GM19468 (cell line): ENCODE results near the gene COX7A2.

Source experiments
- ATAC-seq: cut with Tn5 transposase; IDR thresholded peaks from one replicate; pipeline ENCODE4 v1.9.1; 2021; ENCODE audit warnings: mild to moderate bottlenecking, moderate library complexity, moderate number of reproducible peaks; ENCODE audit not compliant: unreplicated experiment; ENCODE audit errors: extremely low read depth

Gene COX7A2

GRCh38 chr6:75223428-75223827, 20.2 kb downstream of the COX7A2 start:
- no peak for ATAC-seq

DNA sequence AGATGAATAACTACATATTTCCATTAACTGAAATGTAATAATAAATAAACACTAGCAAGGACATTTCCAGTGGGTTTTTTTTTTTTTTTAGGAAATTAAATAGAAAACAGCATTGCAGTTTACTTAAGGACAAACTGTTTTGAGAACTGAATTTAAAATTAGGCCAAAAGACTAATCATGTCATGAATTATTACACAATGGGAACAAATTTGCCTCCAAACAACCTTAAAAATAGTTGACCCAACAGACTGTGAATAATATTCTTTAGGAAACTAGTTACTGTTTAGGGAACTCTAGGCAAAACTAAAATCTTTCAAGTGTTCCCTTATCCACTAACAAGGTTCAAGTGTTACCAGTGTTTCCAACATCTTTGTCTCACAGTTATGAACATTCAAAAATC, 21.3 kb downstream of the COX7A2 start:
- no peak for ATAC-seq

- ATAC-seq, result no peak
Measured at GRCh38 chr6:75221116-75221515, 22.5 kb downstream of the COX7A2 start.

GRCh38 chr6:75220357-75220756, 23.2 kb downstream of the COX7A2 start:
- ATAC-seq, result no peak

- no peak for ATAC-seq
Measured at GRCh38 chr6:75219263-75219662, 24.3 kb downstream of the COX7A2 start.

GRCh38 chr6:75217193-75217592, 26.4 kb downstream of the COX7A2 start:
- ATAC-seq, result no peak

GRCh38 chr6:75215291-75215690, 28.3 kb downstream of the COX7A2 start:
- no peak for ATAC-seq

- ATAC-seq, result no peak
Measured at GRCh38 chr6:75213732-75214131, 29.9 kb downstream of the COX7A2 start.

DNA sequence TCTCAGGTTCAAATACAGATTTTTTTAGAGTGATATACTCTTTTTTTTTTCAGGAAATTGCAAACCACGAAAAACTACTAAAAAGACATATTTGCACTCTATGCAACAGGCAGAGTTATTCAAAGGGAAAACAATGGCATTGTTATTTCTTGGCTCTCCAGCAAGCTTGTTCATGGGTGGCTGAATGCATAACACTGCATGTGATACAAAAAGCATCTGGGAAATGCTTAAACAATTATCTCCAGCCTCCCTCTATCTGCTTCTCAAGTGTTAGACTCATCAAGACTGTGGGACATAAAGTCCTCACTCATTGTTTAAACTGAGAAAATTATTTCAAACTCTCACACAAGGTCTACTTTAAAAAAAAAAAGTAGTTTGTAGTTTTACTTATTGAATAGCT, 30.5 kb downstream of the COX7A2 start:
- ATAC-seq, result no peak

DNA sequence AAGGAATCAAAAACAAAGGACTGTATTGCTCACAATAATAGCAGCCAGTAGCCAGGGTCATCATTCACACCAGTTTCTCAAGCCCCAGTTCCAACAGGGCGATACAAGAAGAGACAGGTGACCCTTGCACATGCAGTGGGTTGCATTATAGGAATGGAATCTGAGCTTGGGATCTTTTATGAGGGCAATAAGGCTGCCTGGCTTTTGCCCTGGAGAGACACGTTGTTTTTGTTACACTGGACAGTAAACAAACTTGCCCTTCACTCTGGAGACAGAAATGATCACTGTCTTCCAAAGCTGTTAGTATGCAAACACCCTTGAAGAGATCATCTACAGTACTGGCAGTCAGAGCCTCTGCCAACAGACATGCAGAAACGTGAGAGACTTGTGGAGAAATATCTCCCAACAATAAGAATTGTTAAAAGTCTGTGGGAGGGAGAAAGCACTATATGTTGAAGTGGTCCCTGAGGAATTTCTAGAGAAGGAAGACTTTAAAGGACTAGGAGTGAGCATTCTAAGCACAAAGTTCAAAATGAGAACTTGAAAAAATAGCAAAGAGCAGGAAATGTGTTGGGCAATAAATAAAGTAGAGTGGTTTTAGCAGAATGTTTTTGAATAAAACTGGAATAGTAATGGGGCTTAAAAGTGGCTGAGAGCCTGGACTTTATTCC, 31.5 kb downstream of the COX7A2 start:
- no peak for ATAC-seq

DNA sequence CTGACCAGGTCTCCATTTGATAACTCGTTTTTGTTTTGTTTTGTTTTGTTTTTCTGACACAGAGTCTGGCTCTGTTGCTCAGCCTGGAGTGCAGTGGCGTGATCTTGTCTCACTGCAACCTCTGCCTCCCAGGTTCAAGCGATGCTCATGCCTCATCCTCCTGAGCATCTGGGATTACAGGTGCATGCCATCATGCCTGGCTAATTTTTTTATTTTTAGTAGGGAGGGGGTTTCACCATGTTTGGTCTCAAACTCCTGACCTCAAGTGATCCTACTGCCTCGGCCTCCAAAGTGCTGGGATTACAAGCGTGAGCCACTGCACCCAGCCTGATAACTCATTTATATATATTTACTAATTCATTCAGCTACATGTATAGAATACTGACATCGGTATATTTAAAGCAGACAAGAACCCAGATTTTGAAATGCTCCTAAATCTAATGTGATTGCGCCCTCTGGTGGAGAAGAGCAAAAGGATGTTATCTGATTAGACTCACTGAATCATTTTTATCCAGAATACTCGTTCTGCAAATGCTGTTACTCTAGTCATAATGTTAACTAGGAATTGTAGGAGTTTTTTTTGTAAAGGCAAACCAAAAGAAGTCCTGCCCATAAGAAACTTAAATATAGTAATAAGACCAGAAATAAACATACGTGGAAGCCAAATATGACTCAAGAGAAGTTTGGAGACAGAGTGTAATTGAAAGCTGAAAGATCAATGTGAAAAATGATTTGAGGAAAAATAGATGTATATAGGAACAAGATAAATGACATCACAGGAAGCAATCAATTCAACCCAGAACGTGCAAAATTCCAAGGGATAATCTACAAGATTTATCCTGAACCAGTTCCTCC, 32.5 kb downstream of the COX7A2 start:
- no peak for ATAC-seq

DNA sequence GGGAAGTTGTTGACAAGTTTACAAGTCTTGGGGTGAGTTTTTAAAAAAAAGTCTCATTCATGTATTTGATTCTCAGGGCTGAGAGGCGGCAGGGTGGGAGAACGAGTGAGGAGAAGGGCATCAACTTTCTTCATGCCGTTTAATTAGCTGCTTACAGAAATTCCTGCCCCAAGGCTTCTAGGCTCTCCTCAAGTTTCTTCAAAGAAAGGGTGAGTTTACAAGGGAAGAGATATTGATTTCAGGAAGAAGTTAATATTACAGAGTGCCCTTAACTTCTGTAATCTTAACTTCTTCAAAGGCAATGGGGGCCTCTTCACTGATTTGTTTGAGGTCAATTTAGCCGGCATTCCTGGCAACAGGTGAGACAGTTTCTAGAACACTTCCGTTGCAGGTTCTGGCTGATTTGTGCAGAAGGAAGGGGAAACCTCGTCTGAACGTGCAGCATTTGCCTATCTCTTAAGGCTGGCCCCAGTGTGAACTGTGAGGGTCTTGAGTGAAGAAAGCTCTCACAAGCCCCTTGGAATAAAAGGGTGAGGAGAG, 34.3 kb downstream of the COX7A2 start:
- no peak for ATAC-seq

DNA sequence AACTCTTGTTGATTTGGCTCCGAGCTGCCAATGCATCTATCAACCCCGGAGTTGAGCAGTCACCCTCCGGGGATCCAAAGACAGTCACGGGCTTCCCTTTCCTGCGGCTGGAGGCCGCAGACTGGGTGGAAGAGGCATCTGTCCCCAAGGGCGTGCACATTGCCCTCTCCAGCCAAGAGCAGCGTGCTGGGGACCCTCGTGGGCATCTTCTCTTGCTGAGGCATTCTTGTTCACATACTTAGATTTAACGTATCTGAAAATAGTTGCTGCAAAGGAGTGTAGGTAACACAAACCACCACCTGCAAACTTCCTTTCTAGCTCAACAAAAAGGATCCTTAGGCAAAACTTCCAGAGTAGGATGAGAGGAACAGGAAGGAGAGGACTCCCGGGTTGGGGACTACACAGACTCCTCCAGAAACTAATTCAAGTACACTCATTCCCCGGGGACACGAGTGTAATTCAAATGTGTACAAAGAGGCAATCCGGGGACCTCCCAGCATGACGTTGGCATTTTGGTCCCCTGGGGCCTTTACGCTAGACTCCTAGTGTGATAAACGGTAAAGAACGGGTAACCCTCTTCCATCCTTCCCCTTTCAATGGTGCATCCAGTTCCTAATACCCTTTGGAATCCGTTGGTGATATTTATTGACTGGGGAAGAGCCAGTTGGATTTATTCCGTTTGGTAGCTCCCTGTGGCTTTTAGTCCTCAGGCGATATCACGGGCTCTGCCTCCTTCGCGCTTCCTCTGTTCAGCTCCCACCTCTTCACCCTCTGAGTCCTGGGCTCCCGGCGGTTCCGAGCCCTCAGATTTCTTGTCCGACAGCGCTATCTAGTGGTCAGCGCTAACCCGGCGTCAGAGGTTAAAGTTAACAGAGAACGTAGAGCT, 35.1 kb downstream of the COX7A2 start:
- no peak for ATAC-seq

DNA sequence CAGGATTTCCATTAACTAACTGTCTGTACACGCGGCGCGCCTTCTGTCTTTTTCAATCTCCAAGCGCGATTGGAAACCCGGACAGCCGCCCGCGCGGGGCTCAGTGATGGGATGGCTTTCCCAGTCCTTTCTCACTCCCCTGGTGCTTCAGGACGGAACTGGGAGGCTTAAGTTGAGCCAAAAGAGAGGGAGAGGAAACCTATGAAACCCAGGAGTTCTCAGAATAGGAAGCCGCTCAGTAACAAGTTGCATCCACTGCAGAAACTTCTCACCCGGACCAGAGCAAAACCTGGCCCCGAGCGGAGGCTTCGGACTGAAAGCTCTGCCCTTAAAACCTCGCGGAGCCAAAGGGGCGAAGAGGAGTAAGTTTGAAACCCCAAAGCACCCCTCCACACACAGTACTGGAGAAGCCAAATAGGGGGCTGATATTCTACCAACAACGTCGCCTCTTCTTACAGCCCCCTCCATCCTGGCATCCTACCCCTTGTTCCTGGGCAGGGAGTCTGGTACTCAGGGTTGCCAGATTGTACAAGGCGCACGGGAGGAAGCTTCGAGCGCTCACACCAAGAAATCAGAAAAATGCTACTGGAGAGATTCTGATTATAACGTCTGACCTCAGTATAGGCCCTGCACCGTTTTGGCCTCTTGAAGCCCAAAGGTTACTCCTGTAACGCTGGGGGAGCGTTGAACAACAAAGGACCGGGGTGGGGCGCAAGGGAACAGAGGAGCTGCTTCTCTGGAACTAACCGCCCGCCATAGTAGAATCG, 36.8 kb downstream of the COX7A2 start:
- no peak for ATAC-seq

DNA sequence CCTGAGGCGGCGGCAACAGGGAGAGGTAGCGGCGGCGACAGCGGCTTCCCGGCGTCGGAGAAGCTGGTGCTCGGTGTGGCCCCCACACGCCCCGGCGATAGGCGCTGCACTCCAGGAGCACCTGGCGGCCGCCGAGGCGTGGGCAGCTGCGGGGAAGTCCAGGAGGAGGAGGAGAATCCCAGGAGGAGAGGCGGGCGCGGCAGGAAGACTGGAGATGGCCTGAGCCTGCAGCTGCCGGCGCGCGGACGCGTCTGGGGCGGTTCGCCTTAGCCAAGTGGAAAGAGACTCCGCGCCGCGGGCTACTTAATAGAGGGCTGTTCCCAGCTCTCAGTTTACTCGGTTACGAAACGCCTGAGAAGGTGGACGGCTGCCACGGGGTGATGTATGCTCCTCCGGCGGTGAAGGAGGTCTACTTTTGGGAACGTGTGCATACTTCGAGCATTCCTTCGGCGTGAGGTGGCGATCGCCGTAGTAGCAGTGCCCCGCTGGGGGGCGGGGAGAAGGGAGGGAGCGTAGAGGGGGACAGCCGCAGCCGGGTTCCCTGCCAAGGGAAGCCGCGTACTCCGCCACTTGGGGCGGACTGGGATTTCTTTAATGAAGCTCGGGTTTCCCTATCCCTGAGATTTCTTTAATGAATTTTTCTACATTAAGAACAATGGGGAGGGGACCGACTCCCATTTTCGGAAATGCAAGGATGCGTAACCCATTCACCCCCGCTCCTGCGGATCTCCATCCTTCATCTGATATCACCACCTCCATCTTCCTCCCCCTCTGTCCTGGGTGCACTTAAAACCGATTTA, 37.6 kb downstream of the COX7A2 start, which contains the start of gene COL12A1:
Gene COL12A1, minus strand, starts transcription at position 278 of the 800 bp plus-strand sequence. CDS start 3,261 bp downstream, outside the sequence.
- no peak for ATAC-seq

GRCh38 chr6:75204959-75205775, 38.4 kb downstream of the COX7A2 start:
- no peak for ATAC-seq

DNA sequence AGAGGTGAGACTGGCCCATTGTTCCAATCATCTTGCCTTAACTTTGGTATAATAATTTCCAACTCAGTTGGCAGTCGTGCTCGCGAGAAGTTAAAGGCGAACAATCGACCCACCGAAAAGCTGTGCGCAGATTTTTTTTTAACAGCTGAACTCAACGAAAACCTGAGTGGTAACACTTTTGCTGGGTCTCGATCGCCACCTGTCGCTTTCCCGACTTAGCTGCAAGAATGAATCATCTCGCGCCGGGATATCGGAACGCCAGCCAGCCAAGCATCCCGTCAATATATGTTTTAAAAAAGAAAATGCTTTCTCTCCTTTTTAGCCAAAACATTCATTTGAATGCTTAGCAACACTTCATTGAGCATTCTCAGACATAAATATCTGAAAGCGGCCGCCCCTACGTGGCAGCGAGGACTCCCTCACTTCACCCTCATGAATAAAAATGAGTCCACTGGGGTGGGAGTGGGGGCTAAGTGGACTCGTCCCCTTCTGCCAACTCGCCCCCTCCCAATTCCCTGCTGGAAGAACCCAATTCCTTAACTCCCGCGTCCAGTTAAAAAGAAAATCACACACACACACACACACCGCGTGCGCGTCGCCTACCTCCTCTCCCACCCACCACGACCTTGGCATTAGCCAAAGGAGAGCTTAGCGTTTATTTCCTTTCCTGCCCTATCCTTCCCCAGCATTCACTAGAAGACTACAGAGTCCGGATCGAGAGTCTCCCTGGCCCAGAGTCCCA, 39.2 kb downstream of the COX7A2 start:
- no peak for ATAC-seq
